OCI-M1 (cell line): ENCODE data around the gene ADAMTS19.
"Not testable (repeated sequence)": the region's sequence is repeated elsewhere in the genome, so short reads cannot be mapped to it uniquely, and the experiment has no call there.

Experiments used
- DNase-seq: peaks from one replicate; lab custom pipeline; 2025; lab: John Stamatoyannopoulos, UW

ADAMTS19 gene

DNA sequence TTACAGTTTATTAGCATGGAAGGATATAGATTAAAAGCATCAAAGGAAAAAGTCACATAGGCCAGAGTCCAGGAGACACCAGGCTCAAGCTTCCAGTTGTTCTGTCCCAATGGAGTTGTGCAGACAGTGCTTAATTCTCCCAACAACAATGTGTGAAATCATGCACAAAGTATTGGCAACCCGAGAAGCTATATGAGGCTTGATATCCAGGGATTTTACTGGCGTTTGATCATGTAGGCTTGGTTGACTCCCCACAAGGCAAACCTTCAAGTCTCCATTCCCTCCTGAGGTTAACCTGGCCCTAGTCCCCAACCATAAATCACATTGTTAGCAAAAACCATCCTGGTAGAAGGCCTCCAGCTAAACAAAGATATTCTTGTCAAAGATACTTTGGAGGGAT, 141.5 kb downstream of the ADAMTS19 start:
- no peak for DNase-seq

DNA sequence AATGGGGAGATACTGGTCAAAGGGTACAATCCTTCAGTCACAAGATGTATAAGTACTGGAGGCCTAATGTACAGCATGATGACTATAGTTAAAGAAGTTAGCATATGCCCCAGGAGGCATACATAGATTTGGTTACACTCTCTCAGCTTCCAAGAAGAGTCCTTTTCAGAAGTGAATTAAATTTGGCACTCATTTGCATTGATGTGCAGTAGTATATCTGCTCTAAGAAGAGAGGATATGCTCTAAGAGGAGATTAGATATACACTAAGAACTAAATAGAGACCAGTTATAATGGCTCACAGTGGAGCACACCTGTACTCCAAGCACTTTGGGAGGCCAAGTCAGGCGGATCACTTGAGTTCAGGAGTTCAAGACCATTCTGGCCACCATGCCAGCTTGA, 148.3 kb downstream of the ADAMTS19 start:
- DNase-seq, result no peak

DNA sequence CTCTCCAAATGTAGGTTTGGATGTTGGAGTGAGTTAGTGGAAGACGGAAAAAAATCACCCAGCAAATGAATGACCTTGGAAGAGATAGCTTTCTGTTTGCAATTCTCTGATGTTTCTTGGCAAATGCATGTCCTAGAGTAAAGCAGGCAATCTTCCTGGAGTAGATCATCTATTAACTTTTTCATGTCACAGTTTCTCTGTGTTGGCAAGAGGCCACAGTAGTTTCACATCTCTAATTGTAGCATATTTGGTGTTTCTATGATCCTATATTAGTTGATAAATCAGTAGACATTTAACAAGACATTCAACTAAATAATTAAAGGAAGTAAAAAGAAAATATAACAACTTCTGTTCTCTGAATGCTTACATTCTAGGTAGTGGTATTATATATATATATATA, 149.6 kb downstream of the ADAMTS19 start:
- DNase-seq, result no peak

DNA sequence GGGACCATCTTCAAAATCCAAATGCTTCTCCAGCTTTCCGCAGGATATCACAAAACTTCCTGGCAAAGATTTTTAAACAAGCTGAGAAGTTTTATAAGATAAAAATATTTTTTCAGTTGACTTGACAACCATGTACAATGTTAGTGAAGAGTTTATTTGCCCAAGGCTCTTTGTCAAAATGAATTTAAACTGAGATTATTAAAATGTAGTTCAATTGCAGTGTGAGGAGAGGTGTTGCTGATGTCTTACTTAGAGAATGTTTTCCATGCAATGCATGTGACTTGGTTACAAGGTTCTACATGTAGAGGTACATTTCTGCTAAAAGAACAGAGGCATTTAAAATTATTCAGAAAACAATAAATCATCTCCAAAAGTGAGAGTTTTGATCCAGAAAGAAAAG, 156.4 kb downstream of the ADAMTS19 start:
- no peak for DNase-seq

DNA sequence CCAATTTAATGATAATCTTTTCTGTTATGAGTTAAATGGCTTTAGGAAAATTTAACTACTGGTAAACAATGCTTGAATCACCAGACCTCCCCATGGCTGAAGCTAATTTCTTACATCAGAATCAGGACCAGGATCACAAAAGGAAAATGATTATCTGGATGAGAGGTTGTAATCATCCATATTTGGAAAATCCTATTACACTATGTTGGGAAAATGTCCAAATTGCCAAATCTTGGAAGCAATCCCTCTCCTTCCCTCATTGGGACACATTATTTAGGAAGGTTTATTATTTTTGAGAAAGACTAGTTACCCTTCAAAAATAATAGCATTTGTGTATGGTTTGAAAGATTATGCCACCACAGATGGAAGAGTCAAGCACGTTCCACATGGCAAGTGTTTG, 157.1 kb downstream of the ADAMTS19 start:
- DNase-seq, result no peak

DNA sequence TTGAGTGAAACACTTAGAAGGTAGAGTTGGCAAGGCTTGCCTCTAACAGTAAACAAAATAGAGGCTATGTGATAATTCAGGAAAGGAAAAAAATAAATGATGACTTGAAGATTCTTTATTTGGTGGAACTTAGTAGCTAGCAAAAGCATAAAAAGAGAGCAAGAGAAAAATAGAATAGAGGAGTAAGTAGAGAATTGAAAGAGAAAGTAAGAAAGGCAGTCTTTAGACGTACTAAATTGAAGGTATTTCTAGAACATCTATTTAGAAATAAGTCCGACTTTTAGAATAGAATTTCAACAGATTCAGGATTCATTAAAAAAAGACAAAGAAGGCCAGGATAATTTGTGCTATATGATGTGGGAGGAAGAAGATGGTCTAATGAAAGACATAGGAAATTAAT, 159.7 kb downstream of the ADAMTS19 start:
- peak; percentile 31 for DNase-seq

DNA sequence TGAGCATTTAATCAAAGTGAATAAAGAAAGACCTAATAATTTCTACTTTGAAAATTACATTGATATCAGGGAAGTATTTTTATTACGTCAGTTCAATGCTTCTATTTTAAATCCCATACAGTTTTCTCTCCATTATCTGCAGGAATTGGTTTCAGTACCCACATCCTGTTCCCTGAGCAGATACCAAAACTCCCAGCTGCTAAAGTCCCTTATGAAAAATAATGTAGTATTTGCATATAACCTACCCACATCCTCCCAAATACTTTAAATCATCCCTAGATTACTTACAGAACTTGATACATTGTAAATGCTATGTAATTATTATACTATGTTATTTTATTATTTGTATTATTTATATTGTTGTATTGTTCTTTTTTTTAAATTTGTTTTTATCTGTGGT, 162.4 kb downstream of the ADAMTS19 start:
- no peak for DNase-seq

DNA sequence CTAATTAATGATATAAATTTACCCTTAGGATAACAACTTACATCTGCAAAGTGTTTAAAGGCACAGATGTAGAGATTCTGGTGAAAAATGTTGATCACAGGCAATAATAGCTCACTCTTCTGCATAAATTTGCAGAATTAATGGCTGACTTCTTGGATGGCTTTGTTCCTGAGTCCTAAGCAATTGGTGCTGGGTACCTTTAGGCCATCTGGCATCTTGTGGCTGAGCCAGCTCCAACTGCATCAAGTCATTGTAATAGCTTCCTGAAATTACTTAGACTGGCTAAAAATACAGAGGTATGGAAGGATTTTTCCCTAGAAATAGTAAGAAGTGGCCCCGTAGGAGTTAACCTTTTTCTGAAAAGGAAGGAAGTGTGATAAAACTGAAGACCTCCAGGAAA, 169.5 kb downstream of the ADAMTS19 start:
- no peak for DNase-seq

DNA sequence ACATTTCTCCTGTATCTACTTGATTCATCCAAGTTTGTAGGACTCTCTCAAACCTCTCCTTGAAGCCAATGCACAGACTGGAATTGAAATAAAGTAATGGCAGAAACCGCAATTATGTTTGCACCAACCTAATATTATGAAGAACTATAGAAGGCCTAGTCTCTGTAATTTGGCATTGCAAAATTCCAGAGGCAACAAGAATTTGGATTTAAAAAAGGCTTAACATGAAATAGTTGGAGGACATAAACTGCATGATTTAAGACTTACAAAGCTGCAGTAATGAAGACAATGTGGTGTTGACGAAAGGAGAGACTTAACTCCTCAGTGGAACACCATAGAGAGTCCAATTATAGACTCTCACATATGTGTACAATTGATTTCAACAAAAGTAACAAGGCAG, 170.0 kb downstream of the ADAMTS19 start:
- DNase-seq, result no peak

DNA sequence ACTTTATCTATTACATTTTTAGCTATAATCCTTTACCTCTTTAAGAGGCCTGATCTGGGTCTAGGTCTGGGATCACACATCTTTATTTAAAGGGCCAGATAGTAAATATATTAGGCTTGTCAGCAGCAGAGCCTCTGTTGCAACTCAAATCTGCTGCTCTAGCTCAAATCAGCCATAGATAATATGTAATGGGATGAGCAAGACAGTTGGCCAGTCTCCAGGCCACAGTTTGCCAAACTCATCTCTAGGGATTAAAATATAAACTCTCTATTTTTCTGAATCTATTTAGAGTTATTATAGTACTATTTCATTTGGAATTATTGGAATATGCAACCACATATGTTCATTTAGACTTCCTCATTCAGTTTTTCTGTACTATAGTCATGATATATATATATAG, 171.9 kb downstream of the ADAMTS19 start:
- no peak for DNase-seq

DNA sequence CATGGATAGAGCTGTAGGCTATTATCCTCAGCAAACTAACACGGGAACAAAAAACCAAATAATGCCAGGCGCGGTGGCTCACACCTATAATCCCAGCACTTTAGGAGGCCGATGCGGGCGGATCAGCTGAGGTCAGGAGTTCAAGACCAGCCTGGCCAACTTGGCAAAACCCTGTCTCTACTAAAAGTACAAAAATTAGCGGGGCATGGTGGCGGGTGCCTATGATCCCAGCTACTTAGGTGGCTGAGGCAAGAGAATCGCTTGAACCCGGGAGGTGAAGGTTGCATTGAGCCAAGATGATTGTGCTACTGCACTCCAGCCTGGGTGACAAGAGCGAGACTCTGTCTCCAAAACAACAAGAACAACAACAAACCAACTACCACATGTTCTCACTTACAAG, 177.4 kb downstream of the ADAMTS19 start:
- not testable (repeated sequence) for DNase-seq

DNA sequence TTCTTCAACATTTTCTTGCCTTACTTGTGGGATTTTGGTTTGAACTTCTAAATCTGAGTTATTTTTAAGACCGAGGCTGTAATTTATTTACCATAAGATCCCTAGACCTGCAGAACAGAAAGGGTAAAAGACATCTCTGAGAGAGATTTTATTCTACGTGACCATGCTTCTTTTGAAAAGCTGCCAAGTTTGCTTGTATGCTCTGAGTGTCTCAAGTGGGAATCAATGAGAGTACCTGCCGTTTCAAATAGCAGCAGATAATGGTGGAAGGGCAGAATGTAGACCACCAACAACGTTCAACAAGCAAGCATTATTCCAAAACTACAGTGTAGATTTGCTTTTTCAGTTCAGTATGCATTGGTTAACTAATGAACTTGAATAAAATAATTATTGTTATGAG, 179.2 kb downstream of the ADAMTS19 start:
- DNase-seq, result no peak

DNA sequence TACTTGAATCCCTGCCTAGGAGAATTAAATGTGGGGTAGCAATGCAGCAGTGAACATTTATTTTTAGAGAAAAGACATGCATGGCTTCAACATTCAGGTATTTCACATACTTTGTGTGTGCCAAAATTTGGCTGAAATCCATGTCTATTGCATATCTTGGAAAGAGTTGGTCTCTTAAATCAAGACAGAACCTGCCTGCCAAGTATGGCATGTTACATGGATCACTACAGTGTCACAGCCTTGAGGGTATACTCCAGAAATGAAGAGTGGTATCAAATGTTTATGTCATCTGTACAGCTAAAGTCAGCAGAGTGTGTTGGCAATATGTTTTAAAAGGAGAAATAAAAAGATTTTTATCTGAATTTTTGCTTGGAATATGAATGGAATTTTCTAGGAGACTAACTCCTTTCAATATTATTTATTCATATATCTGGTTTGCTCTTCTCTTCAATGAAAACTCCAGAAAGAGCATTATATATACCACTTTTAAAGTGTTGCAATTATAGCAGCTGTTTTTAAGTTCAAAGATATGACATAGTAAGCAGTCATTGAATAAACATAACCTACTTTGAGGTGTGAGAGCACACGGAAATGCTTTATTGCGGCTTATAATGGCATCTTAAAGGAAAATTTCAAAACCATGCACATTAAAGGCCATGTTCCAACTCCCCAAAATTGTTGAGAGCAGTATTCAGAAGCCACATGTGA, 192.4 kb downstream of the ADAMTS19 start:
- DNase-seq, result no peak

DNA sequence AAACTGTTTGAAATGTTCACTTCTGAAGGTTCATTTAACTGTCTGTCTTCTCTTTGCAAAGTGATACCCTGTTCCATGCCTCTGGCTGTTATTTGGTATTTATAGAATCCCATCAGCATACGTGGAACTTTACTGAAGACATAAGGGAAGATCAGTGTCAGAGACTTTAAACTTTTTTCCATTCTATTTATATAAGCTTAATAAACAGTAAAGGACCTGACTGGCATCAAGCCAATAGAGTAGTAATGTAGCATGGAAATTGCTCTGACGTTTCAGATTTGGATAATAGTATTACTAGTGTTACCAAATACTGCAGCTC, 192.9 kb downstream of the ADAMTS19 start:
- DNase-seq, result no peak

DNA sequence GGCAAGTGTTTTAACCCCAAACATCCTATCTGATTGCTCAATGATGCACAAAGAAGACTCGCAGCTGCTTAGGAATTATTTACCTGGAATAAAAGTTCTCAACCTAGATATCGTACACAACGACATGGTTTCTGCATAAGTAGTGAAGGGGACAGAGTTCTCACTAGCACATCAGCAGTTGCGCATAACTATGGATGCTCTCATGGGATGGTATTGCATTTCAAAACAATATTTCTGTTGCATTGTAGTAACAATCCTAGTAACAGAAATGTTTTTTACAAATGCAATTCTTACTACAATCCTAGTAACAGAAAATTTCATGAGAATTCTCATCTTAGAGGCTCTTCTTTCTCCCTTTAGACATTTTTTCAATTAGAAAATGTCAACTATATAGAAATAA, 193.3 kb downstream of the ADAMTS19 start:
- DNase-seq, result no peak

DNA sequence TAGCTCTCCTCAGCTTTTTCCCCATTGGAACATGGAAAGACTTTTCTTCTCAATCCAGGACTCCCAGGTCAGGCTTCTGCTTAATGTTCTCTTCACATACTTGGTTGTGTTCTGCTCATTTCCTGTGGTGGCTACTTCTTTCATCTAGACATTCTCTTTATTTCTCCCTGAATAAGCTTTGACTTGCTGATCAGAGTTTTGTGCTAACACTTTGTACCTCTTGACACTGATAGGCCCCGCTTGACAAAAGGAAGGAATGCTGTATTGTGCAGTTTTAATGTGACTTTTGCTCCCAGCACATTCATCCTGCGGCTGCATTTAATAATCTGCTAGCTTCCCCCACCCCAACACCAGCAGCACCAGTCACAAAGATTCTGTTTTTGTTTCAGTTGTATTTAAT, 196.9 kb downstream of the ADAMTS19 start:
- DNase-seq, result no peak

DNA sequence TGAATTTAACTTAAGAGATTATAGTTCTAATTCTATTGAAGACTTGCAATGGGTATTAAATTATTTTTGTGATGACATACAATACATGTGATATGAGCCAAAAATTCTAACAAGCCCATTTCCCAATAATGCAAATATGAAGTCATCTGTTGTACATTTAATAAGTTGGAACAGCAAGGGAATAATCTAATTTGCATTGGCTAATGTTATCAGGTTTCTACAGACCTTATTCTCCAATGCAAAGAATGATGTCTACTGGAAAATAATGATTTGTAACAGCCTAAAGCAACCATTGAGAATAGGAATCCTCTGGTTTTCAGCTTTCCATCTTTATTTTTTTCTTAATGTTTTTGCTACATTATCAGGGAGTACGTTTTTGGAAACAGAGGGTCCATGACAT, 198.7 kb downstream of the ADAMTS19 start:
- DNase-seq, result no peak

DNA sequence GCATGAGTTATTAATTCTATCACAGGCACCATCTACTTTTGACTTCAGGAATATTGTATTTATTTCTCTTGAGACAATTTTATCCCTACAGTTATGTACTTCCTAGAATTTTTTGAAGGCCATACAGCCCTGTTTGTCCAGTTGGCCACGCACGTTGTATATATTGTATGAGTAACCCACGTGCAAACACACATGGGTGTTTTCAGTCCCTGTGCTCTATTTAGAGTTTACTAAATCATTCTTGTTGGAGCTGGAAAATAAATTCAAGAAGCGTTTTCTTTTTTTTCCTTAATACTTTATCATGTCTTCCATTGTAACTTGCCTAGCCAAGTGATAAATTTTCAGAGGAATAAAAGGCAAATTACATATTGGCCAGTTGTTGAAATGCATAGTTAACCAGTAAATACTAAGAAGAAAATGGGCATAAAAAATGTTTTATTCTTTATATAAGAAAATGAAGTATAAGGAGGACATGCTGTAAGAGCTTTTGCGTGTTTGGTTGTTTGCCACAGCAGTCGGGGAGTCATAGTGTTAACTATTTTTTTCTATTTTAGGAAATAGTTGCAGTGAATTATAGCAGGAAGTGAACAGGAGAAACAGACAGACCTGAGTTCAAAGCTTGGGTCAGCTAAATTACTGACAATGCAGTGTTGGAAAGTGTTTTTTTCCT, 201.4 kb downstream of the ADAMTS19 start:
- DNase-seq, result no peak

DNA sequence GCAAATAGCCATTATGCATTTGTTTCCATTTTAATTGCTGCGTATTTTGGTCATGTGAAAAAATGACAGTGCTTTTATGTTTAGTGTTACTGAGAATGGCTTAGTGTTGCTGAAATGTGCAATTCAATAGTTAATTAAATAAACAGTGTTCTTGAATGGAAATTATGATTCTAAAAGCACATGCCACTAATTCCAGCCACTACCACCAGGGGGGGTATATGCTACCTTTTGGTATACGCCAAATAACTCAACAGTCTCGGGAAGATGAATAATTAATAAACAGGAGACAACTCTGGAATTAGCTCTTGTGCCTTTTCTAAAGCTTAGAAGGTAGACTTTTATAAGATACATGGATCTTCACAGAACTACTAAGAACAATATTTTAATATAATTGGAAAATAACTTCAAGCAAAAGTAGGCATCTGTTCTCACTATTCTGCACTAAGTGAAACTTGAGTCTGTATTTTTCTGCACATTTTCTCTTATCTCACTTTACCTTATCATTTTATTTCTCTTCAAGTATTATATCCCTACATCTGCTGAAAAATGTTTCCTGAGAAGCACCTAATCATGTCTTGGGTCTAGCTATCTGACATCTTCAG, 204.3 kb downstream of the ADAMTS19 start:
- peak; percentile 70 for DNase-seq

DNA sequence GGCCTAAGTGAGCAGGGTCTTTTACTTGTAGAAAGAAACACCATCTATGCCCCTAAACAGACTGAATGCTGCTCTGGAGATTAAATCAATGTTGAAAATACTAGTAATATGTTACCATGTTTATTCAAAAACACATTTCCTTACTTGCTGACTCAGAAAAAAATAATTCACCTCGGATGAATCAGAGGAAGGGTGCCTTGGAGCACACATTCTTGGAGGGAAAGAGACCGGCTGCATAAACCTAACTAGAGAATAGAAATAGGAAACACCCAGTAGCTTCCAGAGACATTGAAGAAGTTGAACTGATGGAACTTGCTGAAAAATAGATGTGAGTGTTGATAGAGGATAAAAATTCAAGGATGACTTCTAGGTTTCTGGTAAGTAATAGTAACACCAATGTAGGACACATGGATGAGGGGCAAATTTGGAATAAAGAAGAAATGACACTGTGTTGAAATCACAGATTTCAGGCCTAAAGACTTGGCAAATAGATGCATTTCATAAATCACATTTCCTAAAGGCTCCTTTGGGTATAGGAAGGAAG, 210.9 kb downstream of the ADAMTS19 start:
- no peak for DNase-seq

DNA sequence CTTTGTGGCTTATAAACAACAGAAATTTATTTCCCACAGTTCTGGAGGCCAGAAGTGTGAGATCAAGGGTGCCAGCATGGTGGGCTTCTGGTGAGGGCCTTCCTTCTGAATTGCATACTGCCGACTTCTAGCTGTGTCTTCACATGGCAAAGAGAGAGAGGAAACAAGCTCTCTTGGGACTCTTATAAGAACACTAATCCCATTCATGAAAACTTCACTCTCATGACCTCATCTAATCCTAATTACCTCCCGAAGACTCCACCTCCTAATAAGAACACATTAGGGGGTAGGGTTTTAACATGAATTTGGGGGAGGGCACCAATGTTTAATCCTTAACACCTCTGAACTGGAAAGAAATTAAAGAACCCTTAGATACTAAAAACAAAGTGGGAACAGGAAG, 211.9 kb downstream of the ADAMTS19 start:
- no peak for DNase-seq

DNA sequence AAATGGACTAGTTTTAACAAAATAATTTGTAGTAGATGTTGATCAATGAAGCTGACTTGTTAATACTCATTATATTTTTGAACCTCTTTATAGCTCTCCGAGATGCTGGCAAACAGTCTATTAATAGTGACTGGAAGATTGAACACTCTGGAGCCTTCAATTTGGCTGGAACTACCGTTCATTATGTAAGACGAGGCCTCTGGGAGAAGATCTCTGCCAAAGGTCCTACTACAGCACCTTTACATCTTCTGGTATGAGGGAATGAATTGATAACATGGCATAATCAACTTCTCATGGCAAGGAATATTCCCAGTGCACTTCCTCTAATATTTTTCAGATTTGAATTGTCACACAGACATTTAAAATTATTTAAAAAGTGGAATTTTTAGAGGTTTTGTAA, 219.6 kb downstream of the ADAMTS19 start:
- DNase-seq, result no peak

DNA sequence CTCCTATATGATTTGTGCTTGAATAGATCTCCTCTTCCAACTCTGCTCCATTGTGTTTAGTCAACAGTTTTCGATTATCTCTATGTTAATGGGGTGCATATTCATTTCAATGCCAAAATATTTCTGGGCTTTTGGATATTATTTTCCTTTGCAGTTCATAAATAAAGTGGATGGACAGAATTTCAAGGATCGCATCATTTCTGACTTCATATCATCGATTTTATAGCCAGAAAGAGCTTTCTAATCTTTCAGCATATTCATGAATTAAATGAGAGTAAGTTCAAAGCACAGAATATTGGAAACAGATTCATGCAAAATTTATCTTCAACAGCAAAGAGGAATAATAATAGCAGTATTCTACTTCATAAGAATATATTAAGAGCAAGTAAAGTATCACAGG, 227.8 kb downstream of the ADAMTS19 start:
- no peak for DNase-seq

DNA sequence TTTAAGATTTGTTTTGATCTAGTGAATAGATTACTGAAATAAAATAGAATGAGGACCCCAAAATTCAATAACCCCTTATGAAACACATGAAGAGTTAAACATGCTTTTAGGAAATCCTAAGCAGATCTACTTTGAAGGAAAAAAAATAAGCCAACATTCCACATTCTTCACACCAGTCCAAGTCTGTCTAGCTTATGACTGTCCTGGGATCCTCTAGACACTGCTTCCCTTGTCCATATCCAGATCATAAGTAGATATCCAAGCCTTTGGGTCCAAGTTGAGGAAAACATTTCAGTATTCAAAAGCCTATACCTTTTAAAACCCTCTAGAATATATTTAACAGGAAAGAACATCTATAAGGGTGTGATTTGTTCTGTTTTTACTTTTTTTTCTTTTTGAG, 228.9 kb downstream of the ADAMTS19 start:
- no peak for DNase-seq
